Activated CD4-positive, alpha-beta T cell treated with anti-CD3 and anti-CD28 coated beads, Interleukin-2, amount 50 U/mL, for 24 hours (primary cell): ENCODE measurements around the gene WDR6.

Experiments used
- DNase-seq, 2 donors: peaks; one replicate each; pipeline ENCODE4 v3.0.0-alpha.2; 2020; ENCODE audit warnings: low read depth in 1 of 2, low spot score in 1 of 2

The WDR6 gene, protein sequence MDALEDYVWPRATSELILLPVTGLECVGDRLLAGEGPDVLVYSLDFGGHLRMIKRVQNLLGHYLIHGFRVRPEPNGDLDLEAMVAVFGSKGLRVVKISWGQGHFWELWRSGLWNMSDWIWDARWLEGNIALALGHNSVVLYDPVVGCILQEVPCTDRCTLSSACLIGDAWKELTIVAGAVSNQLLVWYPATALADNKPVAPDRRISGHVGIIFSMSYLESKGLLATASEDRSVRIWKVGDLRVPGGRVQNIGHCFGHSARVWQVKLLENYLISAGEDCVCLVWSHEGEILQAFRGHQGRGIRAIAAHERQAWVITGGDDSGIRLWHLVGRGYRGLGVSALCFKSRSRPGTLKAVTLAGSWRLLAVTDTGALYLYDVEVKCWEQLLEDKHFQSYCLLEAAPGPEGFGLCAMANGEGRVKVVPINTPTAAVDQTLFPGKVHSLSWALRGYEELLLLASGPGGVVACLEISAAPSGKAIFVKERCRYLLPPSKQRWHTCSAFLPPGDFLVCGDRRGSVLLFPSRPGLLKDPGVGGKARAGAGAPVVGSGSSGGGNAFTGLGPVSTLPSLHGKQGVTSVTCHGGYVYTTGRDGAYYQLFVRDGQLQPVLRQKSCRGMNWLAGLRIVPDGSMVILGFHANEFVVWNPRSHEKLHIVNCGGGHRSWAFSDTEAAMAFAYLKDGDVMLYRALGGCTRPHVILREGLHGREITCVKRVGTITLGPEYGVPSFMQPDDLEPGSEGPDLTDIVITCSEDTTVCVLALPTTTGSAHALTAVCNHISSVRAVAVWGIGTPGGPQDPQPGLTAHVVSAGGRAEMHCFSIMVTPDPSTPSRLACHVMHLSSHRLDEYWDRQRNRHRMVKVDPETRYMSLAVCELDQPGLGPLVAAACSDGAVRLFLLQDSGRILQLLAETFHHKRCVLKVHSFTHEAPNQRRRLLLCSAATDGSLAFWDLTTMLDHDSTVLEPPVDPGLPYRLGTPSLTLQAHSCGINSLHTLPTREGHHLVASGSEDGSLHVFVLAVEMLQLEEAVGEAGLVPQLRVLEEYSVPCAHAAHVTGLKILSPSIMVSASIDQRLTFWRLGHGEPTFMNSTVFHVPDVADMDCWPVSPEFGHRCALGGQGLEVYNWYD

DNA sequence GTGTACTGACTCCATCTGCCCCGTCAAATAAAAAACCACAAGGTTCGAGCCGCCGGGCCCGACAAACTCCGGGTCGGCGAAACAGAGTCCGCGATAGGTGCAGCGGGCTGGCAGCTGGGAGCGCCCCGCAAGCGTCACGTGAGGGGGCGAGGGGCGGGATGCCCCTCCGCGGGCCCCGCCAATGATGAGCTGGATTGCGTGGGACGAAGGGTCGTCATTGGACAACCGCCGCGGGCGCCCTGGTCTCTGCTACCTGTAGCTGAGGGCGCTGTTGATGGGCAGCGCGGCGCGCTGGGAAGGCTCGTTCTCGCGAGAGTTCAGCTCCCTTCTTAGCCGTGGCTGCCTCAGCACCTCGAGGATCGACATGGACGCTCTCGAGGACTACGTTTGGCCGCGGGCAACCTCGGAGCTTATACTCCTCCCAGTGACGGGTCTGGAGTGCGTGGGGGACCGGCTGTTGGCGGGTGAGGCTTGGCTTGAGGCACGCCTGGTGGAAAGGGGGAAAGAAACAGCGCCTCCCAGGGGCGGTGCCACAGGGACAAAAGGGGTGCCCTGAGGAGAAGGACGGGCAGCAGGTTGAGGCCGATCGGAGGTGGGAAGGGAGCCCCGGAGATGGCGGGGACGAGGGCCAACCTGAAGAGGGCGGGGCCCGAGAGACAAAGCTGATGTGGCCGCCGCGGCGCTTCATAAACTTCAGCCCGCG lies at the start of gene WDR6:
WDR6 (plus strand) TSS at position 324 of the 703 bp plus-strand sequence; CDS start at position 365, 41 bp downstream.
- DNase-seq: peak; percentile 93 to 97

DNA sequence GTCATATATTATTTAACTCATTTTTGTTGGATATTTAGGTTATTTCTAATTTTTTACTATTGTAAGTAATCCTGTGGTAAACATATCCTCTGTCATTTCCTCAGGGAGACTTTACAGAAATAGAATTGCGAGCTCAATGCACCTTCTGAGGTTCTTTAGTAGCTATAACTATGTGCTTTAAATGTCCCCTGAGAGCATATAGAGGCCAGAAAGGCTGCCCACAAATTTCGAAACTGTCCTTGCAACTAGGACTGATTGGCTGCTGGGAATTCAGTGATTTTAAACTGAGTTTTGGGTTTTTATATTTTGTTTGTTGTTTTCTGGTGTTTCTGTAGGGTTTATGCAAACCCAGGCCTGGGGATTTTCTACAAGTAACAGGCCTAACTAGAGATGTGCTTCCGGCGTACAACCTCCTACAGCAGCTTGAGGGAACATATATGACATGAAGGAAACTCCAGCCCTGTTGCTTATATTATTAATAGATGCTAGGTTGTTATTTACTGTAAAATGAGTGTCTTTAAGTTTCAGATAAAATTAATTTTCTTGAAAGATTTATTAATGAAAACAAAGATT lies 46.3 kb upstream of the WDR6 start:
- no peak for DNase-seq

DNA sequence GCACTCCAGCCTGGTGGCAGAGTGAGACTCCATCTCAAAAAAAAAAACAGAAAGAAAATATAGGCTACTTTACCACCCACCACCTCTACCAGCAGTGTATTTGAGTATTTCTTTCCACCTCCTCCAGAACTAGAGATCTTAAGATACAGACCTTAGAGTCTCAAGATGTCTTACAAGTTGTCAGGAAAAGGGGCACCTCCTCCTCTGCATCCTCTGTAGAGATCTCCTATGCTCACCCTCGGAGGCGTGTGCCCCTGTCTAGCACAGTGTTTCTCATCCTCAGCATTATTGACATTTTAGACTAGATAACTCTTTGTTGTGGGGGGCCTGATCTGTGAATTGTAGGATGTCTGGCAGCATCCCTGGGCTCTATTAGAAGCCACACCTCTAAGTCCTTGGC lies 44.9 kb upstream of the WDR6 start:
- DNase-seq: no peak

DNA sequence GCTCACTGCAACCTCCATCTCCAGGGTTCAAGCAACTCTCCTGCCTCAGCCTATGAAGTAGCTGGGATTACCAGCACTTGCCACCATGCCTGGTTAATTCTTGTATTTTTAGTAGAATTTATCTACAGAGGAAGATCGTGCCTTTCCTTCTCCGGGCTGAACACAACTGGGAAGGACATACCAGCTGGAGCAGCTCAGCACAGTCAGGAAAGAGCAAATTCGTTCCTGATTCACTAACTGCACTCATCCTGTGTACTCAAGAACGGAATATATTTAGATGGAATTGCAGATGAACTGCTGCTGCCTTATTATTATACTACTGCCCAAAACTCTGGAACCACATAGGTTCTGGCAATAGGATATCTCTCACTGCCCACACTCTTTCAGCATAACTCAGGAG lies 44.3 kb upstream of the WDR6 start:
- no peak for DNase-seq

DNA sequence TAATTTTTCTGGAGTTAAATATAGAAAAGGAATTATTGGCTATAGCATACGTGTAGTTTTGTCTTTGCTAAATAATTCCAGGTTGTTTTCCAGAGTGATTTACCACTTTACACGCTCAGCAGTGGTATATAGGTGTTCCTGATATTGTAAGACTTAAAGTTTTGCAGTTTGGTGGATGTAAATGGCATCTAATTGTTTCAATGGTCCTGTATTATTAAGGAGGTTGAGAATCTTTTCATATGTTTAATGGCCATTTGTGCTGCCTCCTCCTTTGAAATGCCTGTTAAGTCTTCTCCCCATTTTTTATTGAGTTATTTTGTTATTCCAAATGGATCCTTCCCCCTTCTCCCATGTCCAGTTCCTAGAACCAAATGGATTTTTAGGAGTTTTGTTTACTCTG lies 43.6 kb upstream of the WDR6 start:
- DNase-seq: no peak

DNA sequence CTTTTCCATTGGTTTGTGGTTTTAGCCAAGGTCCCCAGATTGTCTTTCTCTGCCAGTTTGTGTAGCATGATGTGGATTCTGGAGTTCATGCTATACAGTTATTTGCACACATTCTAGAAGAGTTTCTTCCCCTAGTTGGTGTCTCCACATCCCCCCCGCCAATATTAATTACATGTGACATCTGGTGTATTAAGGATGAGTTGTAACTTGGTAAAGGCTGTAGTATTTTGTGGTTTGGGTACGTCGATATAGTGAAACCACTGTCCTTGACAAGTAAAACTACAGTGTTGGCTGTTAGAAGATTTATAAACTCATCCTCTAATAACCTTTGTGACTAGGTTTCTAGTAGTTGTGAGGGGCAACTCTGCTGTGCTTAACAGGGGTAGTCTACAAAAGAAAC lies 40.8 kb upstream of the WDR6 start:
- DNase-seq: no peak

DNA sequence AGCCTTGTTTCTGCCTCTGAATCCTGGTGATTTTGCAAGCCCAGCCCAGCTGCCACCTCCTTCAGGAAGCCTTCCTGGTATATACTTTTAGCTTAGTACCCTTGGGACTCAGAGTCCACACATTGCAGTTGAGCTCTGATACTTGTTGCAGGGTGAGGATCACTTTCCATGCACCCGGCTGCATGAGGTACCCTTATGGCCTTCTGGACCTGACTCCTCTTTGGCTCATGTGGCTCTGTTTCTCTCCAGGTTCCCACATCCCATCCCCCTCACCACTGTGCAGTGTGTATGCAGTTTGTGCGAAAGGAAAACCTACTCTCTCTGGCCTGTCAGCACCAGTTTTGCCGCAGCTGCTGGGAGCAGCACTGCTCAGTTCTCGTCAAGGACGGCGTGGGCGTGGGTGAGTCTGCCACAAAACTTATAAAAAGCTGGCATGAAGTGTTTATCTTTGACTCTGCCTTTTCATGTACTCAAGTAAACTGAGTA lies 40.3 kb upstream of the WDR6 start:
- DNase-seq: no peak

DNA sequence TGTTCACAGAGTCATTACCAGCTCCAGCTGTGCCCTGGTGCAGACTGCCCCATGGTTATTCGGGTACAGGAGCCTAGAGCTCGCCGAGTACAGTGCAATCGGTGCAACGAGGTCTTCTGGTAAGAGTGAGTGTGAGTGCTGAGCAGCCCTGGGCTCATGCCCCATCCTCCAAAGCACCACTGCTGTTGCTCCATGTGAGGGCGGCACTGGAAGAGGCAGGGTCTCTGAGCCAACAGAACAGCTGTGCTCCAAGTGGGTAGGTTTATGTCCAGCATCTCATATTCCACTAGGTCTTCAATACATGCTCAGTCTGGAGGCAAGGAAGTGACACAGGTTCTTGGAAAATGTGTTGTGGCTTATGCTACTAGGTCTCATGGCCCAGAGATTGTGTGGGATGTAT lies 36.6 kb upstream of the WDR6 start:
- no peak for DNase-seq

DNA sequence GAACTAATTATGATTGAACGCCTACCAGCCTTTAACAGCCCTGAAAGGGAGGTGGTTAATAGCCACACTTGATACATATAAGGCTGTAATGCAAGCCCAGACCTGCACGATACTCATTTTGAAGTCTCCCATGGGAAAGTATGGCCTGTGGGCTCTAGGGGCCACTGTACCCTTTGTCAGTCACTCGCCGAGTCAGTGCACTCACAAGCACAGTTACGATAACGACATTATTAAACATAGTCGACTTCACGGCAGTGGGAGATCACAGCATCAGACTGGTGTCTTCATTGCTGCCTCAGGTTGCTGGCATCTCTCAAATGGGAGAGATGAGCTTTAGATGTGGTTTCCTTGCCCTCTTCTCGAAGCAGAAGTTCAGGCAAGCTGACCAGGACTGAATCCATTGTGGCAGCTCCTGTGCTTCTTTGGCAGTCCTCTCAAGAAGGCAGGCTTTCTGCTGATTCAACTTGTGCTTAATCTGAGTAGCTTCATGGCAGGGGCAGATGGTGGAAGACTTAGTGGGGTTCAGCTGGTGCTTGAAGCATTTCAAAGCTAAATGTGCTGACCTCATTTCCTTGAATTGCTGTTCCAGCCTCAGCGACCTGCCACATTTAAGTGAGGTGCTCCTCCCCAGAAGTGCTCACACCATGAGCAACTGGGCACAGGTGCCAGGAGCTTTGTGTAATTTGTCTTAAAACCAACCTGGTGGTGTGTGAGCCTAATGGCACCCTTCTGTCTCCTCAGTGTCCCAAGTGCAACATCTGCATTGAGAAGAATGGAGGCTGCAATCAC lies 32.9 kb upstream of the WDR6 start:
- DNase-seq: no peak

DNA sequence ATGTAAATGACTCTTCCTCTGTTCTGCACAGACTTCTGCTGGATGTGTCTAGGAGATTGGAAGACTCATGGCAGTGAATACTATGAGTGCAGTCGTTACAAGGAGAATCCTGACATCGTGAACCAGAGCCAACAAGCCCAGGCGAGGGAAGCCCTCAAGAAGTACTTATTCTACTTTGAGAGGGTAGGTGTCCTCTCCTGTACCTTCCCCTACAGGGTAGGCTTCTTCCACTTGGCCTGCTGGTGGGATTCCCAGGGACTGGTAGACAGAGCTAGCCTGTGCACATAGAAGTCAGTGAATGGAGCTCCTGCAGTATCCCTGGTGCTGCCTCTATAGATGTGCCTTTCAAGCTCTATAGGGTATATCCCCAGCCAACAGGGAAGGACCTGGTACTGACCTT lies 27.7 kb upstream of the WDR6 start:
- no peak for DNase-seq

DNA sequence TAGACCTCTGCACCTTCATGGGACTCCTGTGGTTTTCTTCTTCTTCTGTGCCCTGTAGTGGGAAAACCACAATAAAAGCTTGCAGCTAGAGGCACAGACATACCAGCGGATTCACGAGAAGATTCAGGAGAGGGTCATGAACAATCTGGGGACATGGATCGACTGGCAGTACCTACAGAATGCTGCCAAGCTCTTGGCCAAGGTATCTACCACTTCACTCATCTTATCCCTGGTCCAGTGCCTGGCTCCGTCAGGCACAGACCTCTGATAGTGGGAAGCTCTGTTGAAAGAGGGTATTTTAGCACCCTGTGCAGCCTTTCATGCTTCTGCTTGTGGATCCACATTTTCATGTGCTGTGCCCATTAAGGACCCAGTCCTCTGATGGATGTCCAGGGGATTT lies 26.9 kb upstream of the WDR6 start:
- no peak for DNase-seq

DNA sequence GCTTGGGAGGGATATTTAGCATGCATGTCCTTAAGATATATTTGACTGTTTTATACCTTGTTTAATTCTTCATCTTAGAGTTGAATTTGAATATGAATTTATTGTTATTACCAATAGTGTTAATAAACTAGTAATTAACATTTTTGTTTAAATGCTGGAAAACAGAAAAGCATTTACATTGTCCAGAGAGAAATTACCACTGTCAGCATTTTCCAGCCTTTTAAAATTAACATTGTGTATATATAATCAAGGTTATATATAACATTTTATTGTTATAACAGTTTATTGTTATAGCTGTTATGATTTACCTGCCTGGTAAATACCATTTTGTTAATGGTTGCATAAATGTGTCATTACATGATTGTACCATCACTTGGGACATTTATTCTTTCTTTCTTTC lies 25.2 kb upstream of the WDR6 start:
- no peak for DNase-seq

DNA sequence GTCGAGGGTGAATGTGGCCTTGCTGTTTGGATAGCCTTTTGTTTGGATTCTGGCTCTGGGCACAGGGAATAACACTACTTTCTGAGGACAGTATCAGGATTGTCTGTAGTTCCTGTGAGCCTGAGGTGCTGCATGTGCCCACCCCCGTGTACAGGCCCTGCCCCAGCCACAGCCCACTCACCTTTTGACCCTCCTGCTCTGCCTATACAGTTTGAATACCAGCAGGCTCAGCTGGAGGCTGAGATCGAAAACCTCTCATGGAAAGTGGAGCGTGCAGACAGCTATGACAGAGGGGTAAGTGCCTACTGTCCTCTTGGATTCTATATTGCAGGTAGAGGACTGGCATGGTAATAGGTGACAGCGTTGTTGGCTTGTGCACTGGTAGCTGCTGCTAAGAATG lies 24.5 kb upstream of the WDR6 start:
- no peak for DNase-seq

DNA sequence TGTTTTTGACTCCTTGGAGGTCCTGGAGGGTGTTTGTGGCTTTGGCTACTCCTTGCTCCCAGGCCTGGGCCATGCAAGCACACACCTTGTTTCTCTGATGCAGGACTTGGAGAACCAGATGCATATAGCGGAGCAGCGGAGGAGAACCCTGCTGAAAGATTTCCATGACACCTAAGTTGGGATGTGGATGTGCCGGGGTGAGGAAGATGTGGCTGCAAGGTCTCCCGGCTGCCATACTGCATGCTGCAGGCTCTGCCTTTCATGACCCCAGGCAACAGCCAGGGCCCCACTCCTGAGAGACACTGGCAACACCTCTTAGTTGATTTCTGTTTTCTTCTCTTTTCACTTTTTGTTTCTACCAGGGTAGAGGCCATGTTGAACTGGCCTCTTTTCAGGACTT lies 24.1 kb upstream of the WDR6 start:
- no peak for DNase-seq

DNA sequence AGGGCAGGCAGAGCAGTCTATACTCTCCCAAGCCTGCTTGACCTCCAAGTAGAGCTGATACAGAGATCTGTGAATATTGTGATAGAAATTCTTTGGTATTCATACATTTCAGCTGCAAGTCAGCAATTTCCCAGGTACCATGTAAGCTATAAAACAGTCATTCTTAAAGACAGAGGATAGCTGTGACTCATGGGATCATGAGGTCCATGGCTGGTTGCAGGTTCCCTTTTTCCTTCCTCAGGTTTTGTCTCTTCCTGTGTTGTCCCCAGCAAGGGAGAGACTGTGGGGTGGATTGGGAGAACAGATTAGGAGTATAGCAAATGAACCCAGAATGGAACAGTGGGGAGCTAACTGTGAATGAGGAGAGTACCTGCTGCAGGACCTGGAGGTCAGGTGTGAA lies 22.5 kb upstream of the WDR6 start:
- DNase-seq: no peak

DNA sequence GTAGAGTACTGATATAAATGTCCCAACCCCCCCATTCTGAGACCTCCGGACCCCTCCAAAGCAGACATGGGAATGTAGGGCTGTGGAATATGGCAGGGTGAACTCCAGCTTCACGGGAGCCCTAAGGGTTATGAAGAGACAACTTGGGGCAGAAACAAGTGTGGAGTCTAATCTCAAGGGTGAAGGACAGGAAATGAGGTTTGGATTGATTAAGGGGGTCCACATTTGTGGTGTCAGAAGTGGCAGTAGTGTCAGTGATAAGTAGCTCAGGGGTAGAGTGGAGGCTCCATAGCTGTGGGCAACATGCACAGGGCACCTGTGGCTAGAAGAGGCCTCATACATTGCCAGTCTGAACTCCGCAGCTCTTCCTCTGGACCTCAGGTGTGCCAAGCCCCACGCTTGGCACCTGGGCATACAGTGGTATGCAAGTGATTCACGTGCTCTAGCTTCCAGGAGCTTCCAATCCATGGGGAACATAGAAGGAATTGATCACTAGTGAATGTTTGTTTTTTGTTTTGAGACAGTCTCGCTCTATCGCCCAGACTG lies 21.3 kb upstream of the WDR6 start:
- DNase-seq: no peak

DNA sequence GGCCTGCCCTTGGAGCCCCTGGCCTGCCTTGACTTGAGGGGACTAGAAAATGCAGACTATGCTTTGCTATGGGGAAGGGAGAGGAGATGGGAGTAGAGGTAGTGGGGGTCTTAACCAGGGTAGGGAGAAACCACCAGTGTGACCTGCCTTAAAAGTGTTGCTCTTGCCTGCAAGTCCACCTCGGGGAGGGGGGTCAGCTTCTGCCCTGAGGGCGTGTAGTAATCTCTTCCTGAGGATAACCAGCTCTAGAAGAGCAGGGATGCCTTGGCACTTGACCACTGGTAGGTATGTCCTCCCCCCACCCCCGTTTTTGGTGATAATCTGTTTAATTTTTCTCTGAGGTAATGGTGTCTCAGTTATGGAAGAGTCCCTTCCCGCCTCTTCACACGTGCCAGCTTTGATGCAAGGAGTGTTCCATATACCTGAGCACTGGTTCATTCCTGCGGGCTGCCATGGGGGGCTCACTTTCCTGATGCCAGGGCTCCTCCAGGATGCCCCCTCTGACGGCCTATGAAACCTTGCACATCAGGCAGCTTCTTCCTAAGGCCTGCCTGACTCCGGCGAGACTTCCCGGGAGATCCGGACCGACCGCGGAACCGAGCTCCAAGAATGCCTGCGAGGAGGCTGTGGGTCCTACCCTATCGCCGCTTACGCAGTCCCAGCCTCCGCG lies 17.9 kb upstream of the WDR6 start:
- DNase-seq: no peak

DNA sequence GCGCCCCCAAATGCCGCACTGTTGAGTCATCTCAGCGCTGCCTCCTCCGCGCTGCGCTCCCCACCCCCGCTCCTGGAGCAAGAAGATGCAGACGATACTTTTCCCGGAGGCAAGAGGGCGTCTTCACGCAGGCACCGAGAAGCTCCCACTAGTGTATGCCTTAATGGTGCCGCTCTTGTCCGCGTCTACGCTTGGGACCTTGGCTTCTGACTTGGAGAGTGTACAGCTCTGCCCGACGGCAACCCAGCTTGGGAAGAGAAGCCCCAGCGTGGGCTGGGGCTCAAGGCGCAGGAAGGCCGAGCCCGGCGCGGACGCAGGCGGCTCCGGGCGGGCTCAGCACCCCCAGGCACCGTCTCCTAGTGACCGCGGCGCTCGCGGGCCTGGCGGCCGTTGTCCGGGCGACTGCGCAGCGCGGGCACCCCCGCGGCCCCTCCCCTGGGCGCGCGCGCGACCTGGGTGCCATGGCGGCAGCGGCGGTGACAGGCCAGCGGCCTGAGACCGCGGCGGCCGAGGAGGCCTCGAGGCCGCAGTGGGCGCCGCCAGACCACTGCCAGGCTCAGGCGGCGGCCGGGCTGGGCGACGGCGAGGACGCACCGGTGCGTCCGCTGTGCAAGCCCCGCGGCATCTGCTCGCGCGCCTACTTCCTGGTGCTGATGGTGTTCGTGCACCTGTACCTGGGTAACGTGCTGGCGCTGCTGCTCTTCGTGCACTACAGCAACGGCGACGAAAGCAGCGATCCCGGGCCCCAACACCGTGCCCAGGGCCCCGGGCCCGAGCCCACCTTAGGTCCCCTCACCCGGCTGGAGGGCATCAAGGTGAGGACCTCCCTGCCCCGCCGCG lies 17.2 kb upstream of the WDR6 start, which contains the start of gene P4HTM:
P4HTM (plus strand) TSS at position 446 of the 840 bp plus-strand sequence; CDS start at position 462, 16 bp downstream.
- peak; percentile 56 to 78 for DNase-seq
